ENCODE measurements around the gene ALPL. TPM values are rescaled to one million over a fixed set of nuclear protein-coding genes. Genes with fewer than 3 reads are reported as not detected.

The ALPL gene
- total RNA-seq, 1 experiment from 2014 or later, result 140 TPM

GRCh38 chr1:21619375-21619947 lies 110.2 kb downstream of the ALPL start (continued):
- TF ChIP-seq ZNF671 (CRISPR knock-in tag; IDR thresholded peaks at IDR 0.05) (no peak), MYBL2 (CRISPR knock-in tag; IDR thresholded peaks at IDR 0.05) (no peak)

- no peak overlapping the region for H3K27ac Mint-ChIP-seq
- peaks cover 23% of the 10 kb centered on the region for H3K27me3 Mint-ChIP-seq (ENCODE audit: low read depth)
- no peak overlapping the region for H3K4me3 Mint-ChIP-seq
- no peaks in the 10 kb centered on the region for H3K9me3 Mint-ChIP-seq
- peaks cover 24% of the 10 kb centered on the region for H3K4me1 Mint-ChIP-seq
- DNase-seq (ENCODE audit: low spot score) (no peak), ATAC-seq (no peak)
- H3K36me3 Mint-ChIP-seq, result no peaks in the 10 kb centered on the region
- CTCF ChIA-PET, result interaction anchor here (0.7 to 1.4 kb wide), 2 partner anchors 10 to 14 kb away, joined by 3 read pairs; no protein-coding TSS in a partner anchor
- POLR2A ChIA-PET, result no interaction called here
- TF ChIP-seq ZNF425 (CRISPR knock-in tag; conservative IDR thresholded peaks at IDR 0.05) (no peak), CREB1 (CRISPR knock-in tag; IDR thresholded peaks at IDR 0.05) (no peak), ZNF416 (CRISPR knock-in tag; IDR thresholded peaks at IDR 0.05) (no peak), ZNF138 (CRISPR knock-in tag; conservative IDR thresholded peaks at IDR 0.05) (no peak), NFATC4 (CRISPR knock-in tag; IDR thresholded peaks at IDR 0.05) (no peak), ZNF281 (CRISPR knock-in tag; IDR thresholded peaks at IDR 0.05) (no peak), AR (CRISPR knock-in tag; IDR thresholded peaks at IDR 0.05) (no peak), FOXK1 (CRISPR knock-in tag; IDR thresholded peaks at IDR 0.05) (no peak), ATF1 (CRISPR knock-in tag; IDR thresholded peaks at IDR 0.05) (no peak), HMGXB4 (CRISPR knock-in tag; IDR thresholded peaks at IDR 0.05) (no peak), ZNF121 (CRISPR knock-in tag; IDR thresholded peaks at IDR 0.05) (no peak), ZNF532 (CRISPR knock-in tag; IDR thresholded peaks at IDR 0.05; ENCODE audit: borderline replicate concordance) (no peak)
These were observed 110.8 kb downstream of the ALPL start for GRCh38 chr1:21620011-21620410.
